ENCODE results near the gene MAP4K4. TPM values are rescaled to one million over a fixed set of nuclear protein-coding genes. Genes with fewer than 3 reads are reported as not detected.

Gene MAP4K4
- total and polyA plus RNA-seq, 2 experiments from 2014 or later: 20.3 to 115 TPM

DNA sequence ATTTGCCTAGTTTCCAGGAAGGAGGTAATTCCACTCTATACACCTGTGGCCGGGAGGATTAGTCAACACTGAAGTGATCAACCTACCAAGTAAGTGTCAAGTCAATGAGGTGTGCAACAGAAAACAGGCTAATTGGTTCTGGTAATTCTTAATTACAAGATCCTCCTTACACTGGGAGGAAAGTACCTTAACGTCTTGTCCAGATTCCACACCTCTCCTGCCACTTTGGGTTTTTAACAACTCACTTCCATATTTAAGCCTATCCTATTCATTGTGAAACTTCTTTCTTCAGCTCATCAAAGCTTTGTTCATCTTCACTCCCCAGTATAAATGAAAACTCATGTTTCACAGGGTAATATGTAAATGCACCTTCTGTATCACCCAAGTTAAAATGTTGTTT is 22.0 kb upstream of the MAP4K4 start:
- Histone ChIP-seq H3K9me2 (ENCODE audit: insufficient read depth) (no peaks in the 10 kb centered on the region), H3K9ac (no peak overlapping the region), H3K27me3 (replicated peaks; ENCODE audit: insufficient read depth) (no peaks in the 10 kb centered on the region), H4K20me1 (ENCODE audit: insufficient read depth) (no peaks in the 10 kb centered on the region), H3K4me2 (ENCODE audit: unreplicated experiment) (no peak overlapping the region), H3K4me1 (ENCODE audit: insufficient read depth) (peaks cover 12% of the 10 kb centered on the region; the same call in 1 of the 2 replicates), H3K9me3 (ENCODE audit: low read depth) (no peaks in the 10 kb centered on the region), H3K79me2 (ENCODE audit: insufficient read depth) (no peaks in the 10 kb centered on the region), H3K36me3 (ENCODE audit: low read depth) (no peaks in the 10 kb centered on the region), H2AFZ (no peak overlapping the region), H3F3A (ENCODE audit: insufficient read depth) (no peaks in the 10 kb centered on the region), H3K4me3 (no peak overlapping the region), H3K27ac (no peak overlapping the region)
- in situ Hi-C loops (cut with MboI): no loop called here
- WGBS, 2 experiments (ENCODE audit: low coverage in 1 of 2, low lambda C conversion rate in 2 of 2, missing lambda C conversion rate in 2 of 2): 50 to 58% methylated on average over 2 of the region's 2 CpGs
- no peak for TF ChIP-seq EZH2 (IDR thresholded peaks at IDR 0.05; ENCODE audit: insufficient read depth, poor library complexity, severe bottlenecking)
- no peak for TF ChIP-seq EZH2phosphoT487 (IDR thresholded peaks at IDR 0.05; ENCODE audit: insufficient read depth, low read depth)
- no peak for DNase-seq

DNA sequence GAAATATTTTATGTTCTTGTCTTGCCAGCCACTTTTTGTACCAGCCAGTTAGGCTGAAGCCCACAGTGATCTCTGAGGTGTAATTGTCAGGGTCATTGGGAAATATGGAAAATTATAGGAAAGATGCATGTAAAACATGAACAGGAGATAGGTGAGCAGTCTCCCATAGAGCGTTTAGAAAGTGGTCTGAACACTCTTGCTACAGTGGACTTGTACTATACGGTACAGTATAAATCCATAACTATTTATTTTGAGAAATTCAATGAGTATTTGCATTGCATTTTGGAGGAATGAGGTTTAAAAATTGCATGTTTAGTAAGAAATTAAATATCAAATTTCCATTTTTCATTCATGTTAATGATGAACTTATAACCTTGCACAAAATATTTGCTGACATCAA is 20.8 kb upstream of the MAP4K4 start:
- Histone ChIP-seq H3K79me2 (ENCODE audit: insufficient read depth) (no peaks in the 10 kb centered on the region), H3K9ac (no peak overlapping the region), H3K4me3 (no peak overlapping the region), H3F3A (ENCODE audit: insufficient read depth) (no peaks in the 10 kb centered on the region), H3K9me3 (ENCODE audit: low read depth) (no peaks in the 10 kb centered on the region), H2AFZ (no peak overlapping the region), H3K36me3 (ENCODE audit: low read depth) (no peaks in the 10 kb centered on the region), H3K4me1 (ENCODE audit: insufficient read depth) (peaks cover 12% of the 10 kb centered on the region; the same call in 1 of the 2 replicates), H3K9me2 (ENCODE audit: insufficient read depth) (no peaks in the 10 kb centered on the region), H3K4me2 (ENCODE audit: unreplicated experiment) (no peak overlapping the region), H3K27ac (no peak overlapping the region), H4K20me1 (ENCODE audit: insufficient read depth) (no peaks in the 10 kb centered on the region), H3K27me3 (replicated peaks; ENCODE audit: insufficient read depth) (no peaks in the 10 kb centered on the region)
- no peak for TF ChIP-seq EZH2phosphoT487 (IDR thresholded peaks at IDR 0.05; ENCODE audit: insufficient read depth, low read depth)
- no peak for TF ChIP-seq EZH2 (IDR thresholded peaks at IDR 0.05; ENCODE audit: insufficient read depth, poor library complexity, severe bottlenecking)
- 88 to 92% methylated on average over 2 of the region's 2 CpGs for WGBS, 2 experiments (ENCODE audit: low coverage in 1 of 2, low lambda C conversion rate in 2 of 2, missing lambda C conversion rate in 2 of 2)
- no peak for DNase-seq
- in situ Hi-C loops (cut with MboI): no loop called here

DNA sequence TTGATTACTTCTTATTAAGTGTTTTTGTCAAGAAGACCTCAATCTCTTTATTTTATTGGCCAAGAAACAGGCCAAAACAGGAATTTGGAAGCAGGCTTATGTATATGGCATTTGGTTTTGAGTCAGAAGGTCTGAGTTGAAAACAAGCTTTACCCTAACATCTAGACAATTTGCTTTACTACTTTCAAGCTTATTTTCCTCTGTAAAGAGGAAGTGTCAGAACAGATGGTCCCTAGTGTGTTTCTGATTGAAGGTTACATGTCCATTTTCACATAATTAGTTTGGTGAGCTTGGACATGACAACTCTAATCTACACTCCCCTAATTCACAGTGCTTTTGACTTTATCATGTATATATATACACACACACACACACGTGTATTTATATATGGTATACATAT is 19.8 kb upstream of the MAP4K4 start:
- no peak for TF ChIP-seq EZH2 (IDR thresholded peaks at IDR 0.05; ENCODE audit: insufficient read depth, poor library complexity, severe bottlenecking)
- TF ChIP-seq EZH2phosphoT487 (IDR thresholded peaks at IDR 0.05; ENCODE audit: insufficient read depth, low read depth): no peak
- in situ Hi-C loops (cut with MboI): no loop called here

DNA sequence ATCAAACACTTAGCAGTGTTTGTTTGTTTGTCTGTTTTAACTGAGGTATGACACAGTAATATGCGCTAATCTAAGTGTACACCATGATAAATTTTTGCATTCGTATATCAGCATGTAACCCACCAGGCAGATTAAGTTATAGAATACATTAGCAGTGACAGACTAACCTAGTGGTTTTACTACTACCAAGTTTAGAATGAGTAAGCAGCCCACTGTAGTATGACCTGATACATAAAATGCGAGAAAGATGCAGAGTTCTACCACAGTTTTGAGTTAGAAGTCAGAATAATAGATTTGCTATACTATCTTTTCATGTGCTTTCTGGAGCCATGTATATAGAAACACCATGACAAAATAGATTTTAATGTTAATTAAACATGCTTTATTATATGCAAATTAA is 19.1 kb upstream of the MAP4K4 start:
- Histone ChIP-seq H3K79me2 (ENCODE audit: insufficient read depth) (no peaks in the 10 kb centered on the region), H3K4me2 (ENCODE audit: unreplicated experiment) (no peak overlapping the region), H3K4me3 (no peak overlapping the region), H2AFZ (no peak overlapping the region), H3K27ac (no peak overlapping the region), H3F3A (ENCODE audit: insufficient read depth) (no peaks in the 10 kb centered on the region), H4K20me1 (ENCODE audit: insufficient read depth) (no peaks in the 10 kb centered on the region), H3K9me3 (ENCODE audit: low read depth) (no peaks in the 10 kb centered on the region), H3K9ac (no peak overlapping the region), H3K27me3 (replicated peaks; ENCODE audit: insufficient read depth) (no peaks in the 10 kb centered on the region), H3K9me2 (ENCODE audit: insufficient read depth) (no peaks in the 10 kb centered on the region), H3K4me1 (ENCODE audit: insufficient read depth) (peaks cover 12% of the 10 kb centered on the region; the same call in 1 of the 2 replicates), H3K36me3 (ENCODE audit: low read depth) (no peaks in the 10 kb centered on the region)
- WGBS, 2 experiments (ENCODE audit: low coverage in 1 of 2, low lambda C conversion rate in 2 of 2, missing lambda C conversion rate in 2 of 2): 97 to 98% methylated on average over 3 of the region's 3 CpGs
- in situ Hi-C loops (cut with MboI): no loop called here
- no peak for DNase-seq
- TF ChIP-seq EZH2 (IDR thresholded peaks at IDR 0.05; ENCODE audit: insufficient read depth, poor library complexity, severe bottlenecking) (no peak), EZH2phosphoT487 (IDR thresholded peaks at IDR 0.05; ENCODE audit: insufficient read depth, low read depth) (no peak)

More for the DNA sequence above, 19.8 kb upstream of the MAP4K4 start:
- DNase-seq: no peak
- Histone ChIP-seq H4K20me1 (ENCODE audit: insufficient read depth) (no peaks in the 10 kb centered on the region), H3K9me2 (ENCODE audit: insufficient read depth) (no peaks in the 10 kb centered on the region), H3K79me2 (ENCODE audit: insufficient read depth) (no peaks in the 10 kb centered on the region), H3K9ac (no peak overlapping the region), H2AFZ (no peak overlapping the region), H3K27me3 (replicated peaks; ENCODE audit: insufficient read depth) (no peaks in the 10 kb centered on the region), H3K4me2 (ENCODE audit: unreplicated experiment) (no peak overlapping the region), H3K4me3 (no peak overlapping the region), H3K27ac (no peak overlapping the region), H3F3A (ENCODE audit: insufficient read depth) (no peaks in the 10 kb centered on the region), H3K36me3 (ENCODE audit: low read depth) (no peaks in the 10 kb centered on the region), H3K9me3 (ENCODE audit: low read depth) (no peaks in the 10 kb centered on the region), H3K4me1 (ENCODE audit: insufficient read depth) (peaks cover 12% of the 10 kb centered on the region; the same call in 1 of the 2 replicates)
- WGBS, 2 experiments (ENCODE audit: low coverage in 1 of 2, low lambda C conversion rate in 2 of 2, missing lambda C conversion rate in 2 of 2): 39 to 40% methylated on average over 1 of the region's 1 CpG

Data from GM23248 (cell line).